HG02852 (cell line): Measurements from ENCODE around the gene WDR72.
"Not testable (repeated sequence)": the region's sequence is repeated elsewhere in the genome, so short reads cannot be mapped to it uniquely, and the experiment has no call there.

Experiments
- ATAC-seq: cut with Tn5 transposase; IDR thresholded peaks from one replicate; pipeline ENCODE4 v1.9.1; 2021; ENCODE audit warnings: mild to moderate bottlenecking, moderate library complexity; ENCODE audit not compliant: unreplicated experiment

The WDR72 gene

GRCh38 chr15:53710906-53711305, 48.6 kb downstream of the WDR72 start:
- no peak for ATAC-seq

- no peak for ATAC-seq
Observed at GRCh38 chr15:53709821-53710220, 49.6 kb downstream of the WDR72 start.

GRCh38 chr15:53695365-53695764, 64.1 kb downstream of the WDR72 start:
- ATAC-seq = no peak

GRCh38 chr15:53694476-53694874, 65.0 kb downstream of the WDR72 start:
- no peak for ATAC-seq

- ATAC-seq = no peak
Observed at GRCh38 chr15:53693729-53694475, 65.6 kb downstream of the WDR72 start.

- ATAC-seq = not testable (repeated sequence)
Observed at GRCh38 chr15:53684162-53684561, 75.3 kb downstream of the WDR72 start.

- no peak for ATAC-seq
Observed at GRCh38 chr15:53681056-53681455, 78.4 kb downstream of the WDR72 start.

- ATAC-seq = no peak
Observed at GRCh38 chr15:53675832-53676231, 83.6 kb downstream of the WDR72 start.

GRCh38 chr15:53671545-53671944, 87.9 kb downstream of the WDR72 start:
- no peak for ATAC-seq

GRCh38 chr15:53670701-53671100, 88.8 kb downstream of the WDR72 start:
- ATAC-seq = no peak

GRCh38 chr15:53665930-53666329, 93.5 kb downstream of the WDR72 start:
- no peak for ATAC-seq

- no peak for ATAC-seq
Observed at GRCh38 chr15:53658827-53659555, 100.5 kb downstream of the WDR72 start.

GRCh38 chr15:53658255-53658654, 101.2 kb downstream of the WDR72 start:
- no peak for ATAC-seq

GRCh38 chr15:53648934-53649333, 110.5 kb downstream of the WDR72 start:
- ATAC-seq = no peak

- no peak for ATAC-seq
Observed at GRCh38 chr15:53644660-53645059, 114.8 kb downstream of the WDR72 start.

GRCh38 chr15:53634517-53635106, 124.9 kb downstream of the WDR72 start:
- ATAC-seq = no peak

- no peak for ATAC-seq
Observed at GRCh38 chr15:53627279-53627678, 132.2 kb downstream of the WDR72 start.

- no peak for ATAC-seq
Observed at GRCh38 chr15:53625962-53626845, 133.3 kb downstream of the WDR72 start.

- no peak for ATAC-seq
Observed at GRCh38 chr15:53625260-53625659, 134.2 kb downstream of the WDR72 start.

- no peak for ATAC-seq
Observed at GRCh38 chr15:53618461-53618860, 141.0 kb downstream of the WDR72 start.
